A549 (cell line): Measurements from ENCODE around the gene GPBAR1. TPM values are rescaled to one million over a fixed set of nuclear protein-coding genes. Genes with fewer than 3 reads are reported as not detected.

Experiments
- ATAC-seq, 2 experiments: fragments of 200-7000 bp in 1 of 2; fragments of >200 bp in 1 of 2; cut with Nextera tagmentation in 1 of 2; cut with Tn5 transposase in 1 of 2; 3 replicates each; pipeline versions ENCODE4 v1.8.0 to v1.9.1; 2018 to 2020; ENCODE audit warnings: mild to moderate bottlenecking in 1 of 2, moderate library complexity in 1 of 2
- CTCF ChIA-PET: fragments of 300-600 bp; sonication (Branson Sonifier 250); formaldehyde crosslinking; extraction: SDS; loops from one replicate; lab custom pipeline; 2021; ENCODE audit warnings: antibody characterized with exemption, inconsistent platforms; lab: Yijun Ruan, JAX
- POLR2A ChIA-PET: fragments of 350-600 bp; formaldehyde crosslinking; extraction: SDS; loops from one replicate; lab custom pipeline; 2021; ENCODE audit warnings: antibody characterized with exemption, inconsistent platforms; lab: Yijun Ruan, JAX
- DNase-seq, 2 experiments: peaks; one replicate each; pipeline versions ENCODE4 v3.0.0 to v3.0.0-alpha.2; 2011 to 2016; ENCODE audit warnings: low read depth in 1 of 2, low spot score in 1 of 2
- FAIRE-seq: peaks from 2 replicates; lab custom pipeline; 2011; peaks lifted over from hg19 to GRCh38; lab: Jason Lieb, UNC
- H3K27ac ChIP-seq, 2 experiments: fragments of >200 bp; sonication (Bioruptor Twin); formaldehyde crosslinking; 3 replicates each; pipeline ENCODE4 v1.5.1; 2016 to 2017
- H3K4me1 ChIP-seq: fragments of >200 bp; sonication (Bioruptor Twin); formaldehyde crosslinking; 3 replicates; pipeline ENCODE4 v1.6.1; 2016
- H3K4me2 ChIP-seq: fragments of >200 bp; sonication (Bioruptor Twin); formaldehyde crosslinking; 3 replicates; pipeline ENCODE4 v1.6.1; 2016
- H3K4me3 ChIP-seq: fragments of >200 bp; sonication (Bioruptor Twin); formaldehyde crosslinking; 3 replicates; pipeline ENCODE4 v1.5.1; 2016
- H3K9me3 ChIP-seq: fragments of >200 bp; sonication (Bioruptor Twin); formaldehyde crosslinking; 3 replicates; pipeline ENCODE4 v1.6.1; 2016
- ATOH8 ChIP-seq: fragments of 250-450 bp; sonication (Bioruptor Pico); IDR thresholded peaks from 2 replicates; pipeline ENCODE4 v1.5.0; 2020; ENCODE audit warnings: low read depth, mild to moderate bottlenecking, moderate library complexity
- CBX2 ChIP-seq: fragments of 200-600 bp; sonication (generic); IDR thresholded peaks from 2 replicates; pipeline ENCODE4 v1.6.1; 2016; ENCODE audit warnings: low read depth, mild to moderate bottlenecking, borderline replicate concordance
- CTCF ChIP-seq: fragments of >200 bp; sonication (Bioruptor Twin); formaldehyde crosslinking; IDR thresholded peaks from 3 replicates; pipeline ENCODE4 v1.5.1; 2016
- ELK1 ChIP-seq: fragments of 150-350 bp; IDR thresholded peaks from 2 replicates; pipeline ENCODE4 v1.6.1; 2014; ENCODE audit warnings: low read depth, mild to moderate bottlenecking, low read length
- GATA3 ChIP-seq: IDR thresholded peaks from 2 replicates; pipeline ENCODE4 v1.6.1; 2012; ENCODE audit warnings: borderline replicate concordance
- HDAC2 ChIP-seq: fragments of 200-600 bp; sonication (generic); IDR thresholded peaks from 2 replicates; pipeline ENCODE4 v1.6.1; 2016
- MAFK ChIP-seq: fragments of 450-650 bp; IDR thresholded peaks from 2 replicates; pipeline ENCODE4 v1.6.1; 2014; ENCODE audit not compliant: partially characterized antibody
- PHF8 ChIP-seq: fragments of 200-600 bp; sonication (generic); IDR thresholded peaks from 2 replicates; pipeline ENCODE4 v1.6.1; 2016; ENCODE audit warnings: low read depth, mild to moderate bottlenecking, antibody characterized with exemption, moderate library complexity, borderline replicate concordance
- REST ChIP-seq: fragments of 200-600 bp; sonication (generic); IDR thresholded peaks from 2 replicates; pipeline ENCODE4 v1.6.1; 2016; ENCODE audit warnings: antibody characterized with exemption, mild to moderate bottlenecking, moderate library complexity
- TFCP2L1 ChIP-seq: fragments of 250-450 bp; sonication (Bioruptor Pico); IDR thresholded peaks from 2 replicates; pipeline ENCODE4 v1.5.0; 2021; ENCODE audit warnings: mild to moderate bottlenecking
- ZNF302 ChIP-seq: fragments of 250-450 bp; sonication (Bioruptor Pico); IDR thresholded peaks from 2 replicates; pipeline ENCODE4 v1.9.0; 2021; ENCODE audit warnings: inconsistent platforms, mild to moderate bottlenecking, moderate library complexity
- ZSCAN20 ChIP-seq: fragments of 250-450 bp; sonication (Bioruptor Pico); IDR thresholded peaks from 2 replicates; pipeline ENCODE4 v1.8.0; 2022; ENCODE audit warnings: mild to moderate bottlenecking, moderate library complexity
- WGBS: methylation state at CpG from one replicate; pipeline ENCODE4 v1.1.6; 2017; ENCODE audit errors: missing lambda C conversion rate; 5-methylcytosine and 5-hydroxymethylcytosine counted together
- polyA plus RNA-seq, 4 experiments: library from polyadenylated mRNA; depleted of rRNA in 3 of 4; stranded (reverse); fragments of >200 nt; fragmentation: RNase III in 1 of 4; extraction: RNeasy Plus Mini Kit Qiagen cat#74134 plus additional on column Dnase treatment in 1 of 4; gene quantifications; 2 replicates in 3 of 4; 3 replicates in 1 of 4; pipeline ENCODE4 v1.2.3, GENCODE V29; 2011 to 2017

GPBAR1 gene
- polyA plus RNA-seq, 2 of the 4 experiments (the other 2 are of a cell fraction): 0.06 to 0.12 TPM

GRCh38 chr2:218257390-218257981 is 3.3 kb upstream of the GPBAR1 start:
- H3K4me1 ChIP-seq: no peaks in the 10 kb centered on the region
- no peaks in the 10 kb centered on the region for H3K9me3 ChIP-seq
- no peak overlapping the region for H3K4me3 ChIP-seq
- 94% methylated on average over 8 of the region's 8 CpGs for WGBS
- DNase-seq (peak in 1 of 2 experiments; percentile 50), ATAC-seq (peak in 1 of 2 experiments; percentile 37; a peak in 3 of 6 replicates), FAIRE-seq (no peak)
- CTCF ChIA-PET: interaction anchor here (0.7 to 2.1 kb wide), 9 partner anchors 9 to 72 kb away, joined by 3 to 8 read pairs (median 5); no protein-coding TSS in a partner anchor
- POLR2A ChIA-PET: no interaction called here
- no peak overlapping the region for H3K27ac ChIP-seq
- TF ChIP-seq CTCF (peak; percentile 43), TFCP2L1 (CRISPR knock-in tag) (no peak)
- no peak overlapping the region for H3K4me2 ChIP-seq

GRCh38 chr2:218259099-218259961 is 1.5 kb upstream of the GPBAR1 start:
- FAIRE-seq (no peak), ATAC-seq (peak; percentile 15 to 35; a peak in 5 of 6 replicates), DNase-seq (no peak)
- Histone ChIP-seq H3K4me3 (no peak overlapping the region), H3K4me2 (no peak overlapping the region), H3K4me1 (no peaks in the 10 kb centered on the region), H3K9me3 (no peaks in the 10 kb centered on the region), H3K27ac (no peak overlapping the region)
- 76% methylated on average over 15 of the region's 15 CpGs for WGBS
- ChIA-PET CTCF (interaction anchor here (0.5 to 2.1 kb wide), 7 partner anchors 9 to 261 kb away, joined by 3 to 8 read pairs (median 4); partner anchors contain the start of gene CATIP), POLR2A (interaction anchor here (0.6 to 1.0 kb wide), 2 partner anchors 11 kb away, joined by 3 read pairs; partner anchors contain the start of genes AAMP and PNKD)
- TF ChIP-seq GATA3 (no peak), PHF8 (no peak), MAFK (no peak), HDAC2 (no peak), CBX2 (no peak), ATOH8 (no peak), REST (no peak), ELK1 (no peak), ZSCAN20 (no peak), ZNF302 (CRISPR knock-in tag) (no peak)
